Liver (tissue), 9 donors: Measurements from ENCODE around the gene SMIM9. TPM values are rescaled to one million over a fixed set of nuclear protein-coding genes. Genes with fewer than 3 reads are reported as not detected.

Source experiments
- DNase-seq: peaks from one replicate; pipeline ENCODE4 v3.0.0-alpha.2; 2017; ENCODE audit warnings: low spot score
- H3K27ac ChIP-seq, 2 donors: one replicate each; pipeline ENCODE4 v1.7.0; 2013; ENCODE audit warnings: inconsistent platforms in 2 of 2, low read length in 2 of 2, control low read depth in 1 of 2, low read depth in 1 of 2, mild to moderate bottlenecking in 1 of 2
- H3K27me3 ChIP-seq, 4 donors: one replicate each; pipeline versions ENCODE4 v1.6.1 to v1.7.0; 2013; ENCODE audit warnings: low read length in 3 of 4, inconsistent platforms in 1 of 4, mild to moderate bottlenecking in 1 of 4, moderate library complexity in 1 of 4; ENCODE audit not compliant: control insufficient read depth in 4 of 4, insufficient read depth in 4 of 4
- H3K36me3 ChIP-seq, 4 donors: one replicate each; pipeline versions ENCODE4 v1.6.1 to v1.7.0; 2013; ENCODE audit warnings: low read length in 3 of 4, mild to moderate bottlenecking in 3 of 4, low read depth in 1 of 4, moderate library complexity in 1 of 4; ENCODE audit not compliant: control insufficient read depth in 4 of 4, insufficient read depth in 3 of 4
- H3K4me1 ChIP-seq, 4 donors: one replicate each; pipeline versions ENCODE4 v1.6.1 to v1.7.0; 2013; ENCODE audit warnings: low read length in 3 of 4, mild to moderate bottlenecking in 3 of 4, moderate library complexity in 1 of 4; ENCODE audit not compliant: control insufficient read depth in 4 of 4, insufficient read depth in 4 of 4
- H3K4me3 ChIP-seq, 3 donors: one replicate each; pipeline versions ENCODE4 v1.6.1 to v1.7.0; 2013; ENCODE audit warnings: low read length in 3 of 3, control low read depth in 1 of 3, low read depth in 1 of 3, mild to moderate bottlenecking in 1 of 3
- H3K9ac ChIP-seq, 2 donors: one replicate each; pipeline ENCODE4 v1.7.0; 2013; ENCODE audit warnings: low read length in 2 of 2, mild to moderate bottlenecking in 2 of 2, moderate library complexity in 2 of 2, control low read depth in 1 of 2, low read depth in 1 of 2
- H3K9me3 ChIP-seq, 4 donors: one replicate each; pipeline versions ENCODE4 v1.6.1 to v1.7.0; 2013; ENCODE audit warnings: low read length in 3 of 4; ENCODE audit not compliant: control insufficient read depth in 4 of 4
- ATF3 ChIP-seq: IDR thresholded peaks from 2 replicates; pipeline ENCODE4 v1.6.1; 2016; ENCODE audit warnings: antibody characterized with exemption
- CTCF ChIP-seq: fragments of 150-350 bp; IDR thresholded peaks from 2 replicates; pipeline ENCODE4 v1.5.1; 2017; ENCODE audit warnings: improper control_type of control experiment, low read depth, low read length; ENCODE audit not compliant: missing input control
- EGR1 ChIP-seq, 2 donors: IDR thresholded peaks; 2 replicates each; pipeline ENCODE4 v1.6.1; 2016 to 2018; ENCODE audit warnings: antibody characterized with exemption in 2 of 2, low read depth in 2 of 2
- FOXA1 ChIP-seq: IDR thresholded peaks from 2 replicates; pipeline ENCODE4 v1.6.1; 2016; ENCODE audit warnings: antibody characterized with exemption
- FOXA2 ChIP-seq: IDR thresholded peaks from 2 replicates; pipeline ENCODE4 v1.6.1; 2016; ENCODE audit warnings: antibody characterized with exemption
- GABPA ChIP-seq, 2 donors: IDR thresholded peaks in 1 of 2; conservative IDR thresholded peaks in 1 of 2; 2 replicates each; pipeline ENCODE4 v1.6.1; 2016; ENCODE audit warnings: antibody characterized with exemption in 2 of 2, mild to moderate bottlenecking in 1 of 2, moderate library complexity in 1 of 2
- HNF4A ChIP-seq, 2 donors: conservative IDR thresholded peaks; 2 replicates each; pipeline ENCODE4 v1.6.1; 2016; ENCODE audit warnings: antibody characterized with exemption in 2 of 2, mild to moderate bottlenecking in 2 of 2
- JUND ChIP-seq, 2 donors: IDR thresholded peaks; 2 replicates each; pipeline ENCODE4 v1.6.1; 2016; ENCODE audit warnings: antibody characterized with exemption in 2 of 2
- NR2F2 ChIP-seq: IDR thresholded peaks from 2 replicates; pipeline ENCODE4 v1.6.1; 2016; ENCODE audit warnings: antibody characterized with exemption
- RAD21 ChIP-seq, 2 donors: IDR thresholded peaks; 2 replicates each; pipeline ENCODE4 v1.6.1; 2016; ENCODE audit warnings: antibody characterized with exemption in 2 of 2, mild to moderate bottlenecking in 2 of 2
- REST ChIP-seq: IDR thresholded peaks from 2 replicates; pipeline ENCODE4 v1.6.1; 2016; ENCODE audit warnings: antibody characterized with exemption, mild to moderate bottlenecking
- RXRA ChIP-seq, 2 donors: IDR thresholded peaks; 2 replicates each; pipeline ENCODE4 v1.6.1; 2017 to 2018; ENCODE audit warnings: antibody characterized with exemption in 2 of 2, mild to moderate bottlenecking in 1 of 2
- TAF1 ChIP-seq: conservative IDR thresholded peaks from 2 replicates; pipeline ENCODE4 v1.6.1; 2016; ENCODE audit warnings: antibody characterized with exemption, mild to moderate bottlenecking
- YY1 ChIP-seq: IDR thresholded peaks from 2 replicates; pipeline ENCODE4 v1.6.1; 2016; ENCODE audit warnings: antibody characterized with exemption, mild to moderate bottlenecking
- ZBTB33 ChIP-seq: IDR thresholded peaks from 2 replicates; pipeline ENCODE4 v1.6.1; 2016; ENCODE audit warnings: antibody characterized with exemption
- WGBS: extraction: QIAGEN DNeasy Blood & Tissue Kit; methylation state at CpG from one replicate; pipeline ENCODE4 v1.1.7; 2013; 5-methylcytosine and 5-hydroxymethylcytosine counted together
- polyA plus RNA-seq, 2 donors: library from polyadenylated mRNA; stranded (reverse) in 1 of 2; unstranded in 1 of 2; fragments of 200-250 nt in 1 of 2; fragments of >200 nt in 1 of 2; fragmentation: Nextera tagmentation in 1 of 2; extraction: Ambion mirVana in 1 of 2; gene quantifications; one replicate each; pipeline versions ENCODE4 v1.2.1 to v1.2.3, GENCODE V29; 2013 to 2015
- total RNA-seq, 2 donors: library from RNA; depleted of rRNA; stranded (reverse); fragments of >200 nt; gene quantifications; one replicate each; pipeline ENCODE4 v1.2.3, GENCODE V29; 2014
- donor health status: healthy.
- donor health status: healthy.
- donor health status: healthy.
- donor health status: healthy.
- donor health status: healthy.

Gene SMIM9
- total and polyA plus RNA-seq, 4 donors: 0.50 TPM; not detected in 3

GRCh38 chrX:154776753-154777152 is 57.7 kb downstream of the SMIM9 start (continued):
- TF ChIP-seq REST (no peak), TAF1 (no peak), NR2F2 (no peak), RXRA (IDR thresholded peaks at IDR 0.05) (no peak), EGR1 (IDR thresholded peaks at IDR 0.05; ENCODE audit: low read depth in 2 of 2) (no peak)

- Histone ChIP-seq H3K4me1 (peaks cover 0 to 3% (median 0%) of the 10 kb centered on the region in 4 donors), H3K9ac (no peak overlapping the region), H3K9me3 (no peaks in the 10 kb centered on the region), H3K27ac (no peak overlapping the region), H3K27me3 (no peaks in the 10 kb centered on the region), H3K4me3 (no peak overlapping the region), H3K36me3 (peaks cover 2 to 44% (median 24%) of the 10 kb centered on the region in 4 donors)
- WGBS: 92% methylated on average over 15 of the region's 15 CpGs
- TF ChIP-seq JUND (IDR thresholded peaks at IDR 0.05) (no peak), TAF1 (no peak), CTCF (no peak), ZBTB33 (no peak), ATF3 (no peak), REST (no peak), YY1 (no peak), GABPA (IDR thresholded peaks at IDR 0.05 in 1 of 2, conservative IDR thresholded peaks at IDR 0.05 in 1 of 2) (no peak), EGR1 (IDR thresholded peaks at IDR 0.05; ENCODE audit: low read depth in 2 of 2) (no peak), RAD21 (IDR thresholded peaks at IDR 0.05) (no peak), FOXA1 (no peak), NR2F2 (no peak), HNF4A (conservative IDR thresholded peaks at IDR 0.05) (no peak), FOXA2 (no peak), RXRA (IDR thresholded peaks at IDR 0.05) (no peak)
- DNase-seq: no peak
These were observed 58.8 kb downstream of the SMIM9 start for GRCh38 chrX:154775419-154776349.
